ENCODE results near the gene SOBP. TPM values are rescaled to one million over a fixed set of nuclear protein-coding genes. Genes with fewer than 3 reads are reported as not detected.
"Not testable (repeated sequence)": the region's sequence is repeated elsewhere in the genome, so short reads cannot be mapped to it uniquely, and the experiment has no call there.

SOBP gene
- total and polyA plus RNA-seq, 7 donors = 5.7 to 27.6 (median 19.5) TPM

DNA sequence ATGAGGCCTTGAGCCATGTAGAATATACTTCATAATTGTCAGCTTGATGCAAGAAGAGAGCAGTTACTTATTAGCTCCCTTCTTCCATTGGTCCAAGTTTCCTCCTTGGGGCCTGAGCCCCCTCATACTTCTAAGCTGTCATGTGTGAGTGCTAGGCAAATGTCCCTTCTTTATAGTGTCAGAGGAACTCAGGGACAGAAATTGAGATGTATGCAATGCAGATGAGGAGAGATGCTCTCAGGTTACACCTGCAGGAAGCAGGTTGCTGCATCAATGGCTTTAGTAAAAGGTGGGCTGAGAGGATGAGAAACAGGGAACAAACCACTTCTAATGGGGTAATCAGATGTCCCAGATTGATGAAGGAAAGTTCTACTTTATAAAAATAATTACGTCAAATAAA lies 23.9 kb upstream of the SOBP start:
- H3K9me3 ChIP-seq = no peaks in the 10 kb centered on the region
- peaks cover 5% of the 10 kb centered on the region for H3K4me1 ChIP-seq
- no peak for ATAC-seq

DNA sequence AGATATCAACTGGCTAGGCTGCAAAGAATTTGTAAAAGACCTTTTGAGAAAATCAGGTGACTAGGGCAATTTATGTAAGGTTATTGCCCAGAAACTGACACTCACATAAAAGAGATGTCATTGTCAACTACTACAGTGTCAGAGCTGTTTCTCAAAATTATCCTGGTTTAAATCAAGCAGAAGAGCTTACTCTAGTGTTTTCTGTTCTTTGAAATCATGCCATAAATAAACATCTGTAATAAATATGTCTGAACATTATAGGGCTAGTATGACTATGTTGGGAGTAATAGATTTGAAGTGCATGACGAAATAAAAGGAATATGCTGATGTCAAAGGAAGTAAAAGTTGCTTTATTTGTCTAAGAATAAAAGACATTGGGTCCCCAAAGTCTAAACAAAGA lies 19.6 kb upstream of the SOBP start:
- H3K27ac ChIP-seq = no peak overlapping the region
- no peak overlapping the region for H3K4me3 ChIP-seq
- no peaks in the 10 kb centered on the region for H3K9me3 ChIP-seq
- no peaks in the 10 kb centered on the region for H3K4me1 ChIP-seq
- TF ChIP-seq, protein P1, sequence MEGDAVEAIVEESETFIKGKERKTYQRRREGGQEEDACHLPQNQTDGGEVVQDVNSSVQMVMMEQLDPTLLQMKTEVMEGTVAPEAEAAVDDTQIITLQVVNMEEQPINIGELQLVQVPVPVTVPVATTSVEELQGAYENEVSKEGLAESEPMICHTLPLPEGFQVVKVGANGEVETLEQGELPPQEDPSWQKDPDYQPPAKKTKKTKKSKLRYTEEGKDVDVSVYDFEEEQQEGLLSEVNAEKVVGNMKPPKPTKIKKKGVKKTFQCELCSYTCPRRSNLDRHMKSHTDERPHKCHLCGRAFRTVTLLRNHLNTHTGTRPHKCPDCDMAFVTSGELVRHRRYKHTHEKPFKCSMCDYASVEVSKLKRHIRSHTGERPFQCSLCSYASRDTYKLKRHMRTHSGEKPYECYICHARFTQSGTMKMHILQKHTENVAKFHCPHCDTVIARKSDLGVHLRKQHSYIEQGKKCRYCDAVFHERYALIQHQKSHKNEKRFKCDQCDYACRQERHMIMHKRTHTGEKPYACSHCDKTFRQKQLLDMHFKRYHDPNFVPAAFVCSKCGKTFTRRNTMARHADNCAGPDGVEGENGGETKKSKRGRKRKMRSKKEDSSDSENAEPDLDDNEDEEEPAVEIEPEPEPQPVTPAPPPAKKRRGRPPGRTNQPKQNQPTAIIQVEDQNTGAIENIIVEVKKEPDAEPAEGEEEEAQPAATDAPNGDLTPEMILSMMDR (IDR thresholded peaks at IDR 0.05) = no peak
- WGBS, 3 donors = 88 to 92% (median 89%) methylated on average over 1 of the region's 1 CpG
- H3K36me3 ChIP-seq (ENCODE audit: insufficient read depth in 1 of 2, low read depth in 1 of 2) = no peaks in the 10 kb centered on the region
- ATAC-seq (no peak), DNase-seq (no peak)
- intact Hi-C loops (cut with DNase I) = no loop called here
- no peaks in the 10 kb centered on the region for H3K27me3 ChIP-seq (ENCODE audit: insufficient read depth in 3 of 3, low read length in 2 of 3)

More for the DNA sequence above, 23.9 kb upstream of the SOBP start:
- Histone ChIP-seq H3K27ac (no peak overlapping the region), H3K27me3 (ENCODE audit: insufficient read depth in 3 of 3, low read length in 2 of 3) (no peaks in the 10 kb centered on the region), H3K36me3 (ENCODE audit: insufficient read depth in 1 of 2, low read depth in 1 of 2) (no peaks in the 10 kb centered on the region), H3K4me3 (no peak overlapping the region)
- DNase-seq = no peak
- WGBS, 3 donors = 80 to 92% (median 84%) methylated on average over 1 of the region's 1 CpG
- TF ChIP-seq, protein P1 (IDR thresholded peaks at IDR 0.05) = no peak
- intact Hi-C loops (cut with DNase I) = no loop called here

DNA sequence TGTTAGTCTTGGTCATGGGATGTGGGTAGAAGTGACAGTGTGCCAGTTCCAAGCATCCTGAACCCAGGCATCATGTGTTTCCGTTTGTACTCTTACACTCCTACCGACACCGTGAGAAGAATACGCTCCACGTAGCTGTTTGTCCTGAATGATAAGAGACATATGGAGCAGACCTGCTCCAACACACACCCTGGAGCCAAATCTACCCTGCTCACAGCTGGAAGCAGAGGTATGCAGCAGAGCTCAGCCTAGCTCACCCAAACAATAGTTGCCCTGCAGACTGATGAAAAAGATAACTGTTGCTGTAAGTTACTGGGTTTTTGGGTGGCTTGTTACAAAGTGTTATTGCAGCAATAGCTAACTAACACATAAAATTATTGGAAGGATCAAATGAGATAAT lies 16.3 kb upstream of the SOBP start:
- Histone ChIP-seq H3K4me3 (no peak overlapping the region), H3K4me1 (no peaks in the 10 kb centered on the region), H3K36me3 (ENCODE audit: insufficient read depth in 1 of 2, low read depth in 1 of 2) (no peaks in the 10 kb centered on the region), H3K27ac (no peak overlapping the region), H3K9me3 (no peaks in the 10 kb centered on the region), H3K27me3 (ENCODE audit: insufficient read depth in 3 of 3, low read length in 2 of 3) (no peaks in the 10 kb centered on the region)
- WGBS, 3 donors = 48 to 63% (median 50%) methylated on average over 5 of the region's 5 CpGs
- TF ChIP-seq, protein P1 (IDR thresholded peaks at IDR 0.05) = no peak
- intact Hi-C loops (cut with DNase I) = no loop called here
- no peak for ATAC-seq
- no peak for DNase-seq

DNA sequence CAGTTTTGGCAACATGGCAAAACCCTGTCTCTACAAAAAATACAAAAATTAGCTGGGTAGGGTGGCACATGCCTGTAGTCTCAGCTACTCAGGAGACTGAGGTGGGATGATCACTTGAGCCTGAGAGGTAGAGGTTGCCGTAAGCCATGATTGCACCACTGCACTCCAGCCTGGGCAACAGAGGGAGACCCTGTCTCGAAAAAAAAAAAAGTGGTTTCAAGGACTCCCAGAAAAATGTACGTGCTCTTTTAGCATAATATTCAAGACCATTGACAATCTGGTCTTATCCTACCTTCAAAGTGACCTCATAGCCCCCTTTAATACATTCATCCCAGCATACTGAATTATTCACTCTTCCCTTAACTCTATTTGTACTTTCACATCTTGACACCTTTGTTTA lies 14.6 kb upstream of the SOBP start:
- DNase-seq; H3K4me3 ChIP-seq; H3K27ac ChIP-seq; H3K36me3 ChIP-seq (ENCODE audit: insufficient read depth in 1 of 2, low read depth in 1 of 2); H3K27me3 ChIP-seq (ENCODE audit: insufficient read depth in 3 of 3, low read length in 2 of 3); H3K4me1 ChIP-seq; ATAC-seq; intact Hi-C loops (cut with DNase I); H3K9me3 ChIP-seq: not testable (repeated sequence)
- 91 to 94% (median 93%) methylated on average over 3 of the region's 3 CpGs for WGBS, 3 donors

DNA sequence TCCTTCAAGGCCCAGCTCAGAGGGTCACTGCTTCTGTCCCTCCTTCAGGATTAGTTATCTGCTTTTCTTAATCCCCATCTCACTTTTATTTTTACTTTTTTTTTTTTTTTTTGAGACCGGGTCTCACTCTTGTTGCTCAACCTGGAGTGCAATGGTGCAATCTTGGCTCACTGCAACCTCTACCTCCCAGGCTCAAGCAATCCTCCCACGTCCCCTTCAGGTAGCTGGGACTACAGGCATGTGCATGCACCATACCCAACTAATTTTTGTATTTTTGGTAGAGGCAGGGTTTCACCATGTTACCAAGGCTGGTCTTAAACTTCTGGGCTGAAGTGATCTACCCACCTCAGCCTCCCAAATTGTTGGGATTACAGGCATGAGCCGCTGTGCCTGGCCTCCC lies 14.1 kb upstream of the SOBP start:
- H3K27me3 ChIP-seq (ENCODE audit: insufficient read depth in 3 of 3, low read length in 2 of 3); ATAC-seq; H3K4me3 ChIP-seq; intact Hi-C loops (cut with DNase I); H3K9me3 ChIP-seq; DNase-seq; H3K27ac ChIP-seq; H3K4me1 ChIP-seq; H3K36me3 ChIP-seq (ENCODE audit: insufficient read depth in 1 of 2, low read depth in 1 of 2): not testable (repeated sequence)
- 83 to 89% (median 87%) methylated on average over 3 of the region's 3 CpGs for WGBS, 3 donors

DNA sequence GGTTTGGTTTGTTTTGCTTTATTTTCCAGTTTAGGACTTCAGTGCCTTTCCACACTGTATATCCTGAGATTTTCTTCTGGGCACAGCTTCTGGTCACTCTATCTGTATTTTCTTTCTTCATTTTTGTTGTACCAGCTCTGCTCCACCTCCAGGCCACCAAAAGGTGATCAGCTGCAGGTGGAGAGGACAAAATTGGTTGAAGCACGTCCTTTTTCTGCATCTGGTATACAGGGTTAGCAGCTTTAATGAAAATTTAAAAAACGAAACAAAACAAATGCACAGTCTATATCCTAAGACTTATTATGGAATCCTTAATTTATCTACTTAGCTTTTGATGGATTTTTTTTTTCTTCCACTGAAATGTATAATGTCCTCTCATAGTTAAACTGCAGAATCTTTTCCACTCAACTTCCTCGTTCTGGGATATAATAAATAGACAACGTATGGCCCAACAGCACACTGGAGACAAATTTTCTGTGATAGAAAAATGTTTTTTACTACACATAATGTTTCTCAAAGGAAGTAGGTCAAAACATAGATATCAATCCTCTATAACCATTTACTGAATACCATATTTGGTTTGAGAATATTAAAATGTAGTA lies 10.7 kb upstream of the SOBP start:
- no peaks in the 10 kb centered on the region for H3K36me3 ChIP-seq (ENCODE audit: insufficient read depth in 1 of 2, low read depth in 1 of 2)
- TF ChIP-seq, protein P1 (IDR thresholded peaks at IDR 0.05) = no peak
- no peaks in the 10 kb centered on the region for H3K27me3 ChIP-seq (ENCODE audit: insufficient read depth in 3 of 3, low read length in 2 of 3)
- no peak overlapping the region for H3K27ac ChIP-seq
- H3K4me1 ChIP-seq = no peaks in the 10 kb centered on the region
- no peaks in the 10 kb centered on the region for H3K9me3 ChIP-seq
- WGBS, 3 donors = 87 to 91% (median 90%) methylated on average over 4 of the region's 4 CpGs
- no peak overlapping the region for H3K4me3 ChIP-seq
- intact Hi-C loops (cut with DNase I) = no loop called here
- no peak for ATAC-seq
- DNase-seq = no peak
